Natural killer cell (primary cell): ENCODE data around the gene MORN1. TPM values are rescaled to one million over a fixed set of nuclear protein-coding genes. Genes with fewer than 3 reads are reported as not detected.

ENCODE experiments used
- ATAC-seq, 3 donors: fragments of 150-1000 bp in 2 of 3; fragments of 200-7000 bp in 1 of 3; cut with Tn5 transposase; 1 replicate in 1 of 3; 2 replicates in 2 of 3; pipeline ENCODE4 v1.10.0; 2021; ENCODE audit warnings: mild to moderate bottlenecking in 2 of 3, moderate library complexity in 2 of 3
- DNase-seq, 2 donors: peaks; one replicate each; pipeline versions ENCODE4 v3.0.0 to v3.0.0-alpha.2; 2013 to 2021; ENCODE audit warnings: mixed read lengths in 1 of 2
- H3K27ac ChIP-seq: one replicate; pipeline ENCODE4 v1.5.1; 2013; ENCODE audit warnings: mild to moderate bottlenecking, low read length
- H3K27me3 ChIP-seq: one replicate; pipeline ENCODE4 v1.6.1; 2013; ENCODE audit warnings: low read length; ENCODE audit not compliant: control insufficient read depth, insufficient read depth
- H3K36me3 ChIP-seq: one replicate; pipeline ENCODE4 v1.6.1; 2013; ENCODE audit warnings: low read length; ENCODE audit not compliant: control insufficient read depth, insufficient read depth
- H3K4me1 ChIP-seq: one replicate; pipeline ENCODE4 v1.6.1; 2013; ENCODE audit warnings: low read length; ENCODE audit not compliant: control insufficient read depth, insufficient read depth
- H3K4me3 ChIP-seq: one replicate; pipeline ENCODE4 v1.5.1; 2013; ENCODE audit warnings: low read length
- H3K9me3 ChIP-seq: one replicate; pipeline ENCODE4 v1.6.1; 2013; ENCODE audit warnings: low read length; ENCODE audit not compliant: control insufficient read depth, insufficient read depth
- H3K27ac Mint-ChIP-seq, 2 donors: one replicate each; pipeline ENCODE4 v1.8.0; 2022; ENCODE audit warnings: mild to moderate bottlenecking in 2 of 2, mixed read lengths in 2 of 2, moderate library complexity in 1 of 2
- H3K27me3 Mint-ChIP-seq, 2 donors: one replicate each; pipeline ENCODE4 v1.8.0; 2022; ENCODE audit warnings: low read depth in 2 of 2, mixed read lengths in 2 of 2
- H3K36me3 Mint-ChIP-seq: one replicate; pipeline ENCODE4 v1.8.0; 2022; ENCODE audit warnings: mixed read lengths
- H3K4me1 Mint-ChIP-seq, 2 donors: one replicate each; pipeline ENCODE4 v1.8.0; 2022; ENCODE audit warnings: mixed read lengths in 2 of 2
- H3K4me3 Mint-ChIP-seq: one replicate; pipeline ENCODE4 v1.8.0; 2022; ENCODE audit warnings: mild to moderate bottlenecking, moderate library complexity, mixed read lengths
- H3K9me3 Mint-ChIP-seq, 2 donors: one replicate each; pipeline ENCODE4 v1.8.0; 2022; ENCODE audit warnings: mixed read lengths in 2 of 2
- WGBS: methylation state at CpG from one replicate; pipeline ENCODE4 v1.1.7; 2013; ENCODE audit warnings: missing lambda C conversion rate; ENCODE audit not compliant: insufficient coverage; 5-methylcytosine and 5-hydroxymethylcytosine counted together
- intact Hi-C: fragments of 100-400 bp; cut with micrococcal nuclease; formaldehyde crosslinking; loops from one replicate; pipeline ENCODE4 v1.14.2; 2022
- total RNA-seq, 4 donors: library from RNA; stranded (reverse); fragments of 120-200 nt in 1 of 4; gene quantifications; one replicate each; pipeline versions ENCODE4 v1.2.3 to v1.2.4, GENCODE V29; 2013 to 2022
- TF ChIP-seq, protein P1 (sequence below): fragments of 200-600 bp; IDR thresholded peaks from one replicate; pipeline ENCODE4 v1.8.0; 2022; ENCODE audit warnings: antibody characterized with exemption

The MORN1 gene
- total RNA-seq, 3 donors from 2014 or later (not counting 1 experiment from before 2014, with no cell fraction given), result 8.0 to 9.3 (median 8.8) TPM

DNA sequence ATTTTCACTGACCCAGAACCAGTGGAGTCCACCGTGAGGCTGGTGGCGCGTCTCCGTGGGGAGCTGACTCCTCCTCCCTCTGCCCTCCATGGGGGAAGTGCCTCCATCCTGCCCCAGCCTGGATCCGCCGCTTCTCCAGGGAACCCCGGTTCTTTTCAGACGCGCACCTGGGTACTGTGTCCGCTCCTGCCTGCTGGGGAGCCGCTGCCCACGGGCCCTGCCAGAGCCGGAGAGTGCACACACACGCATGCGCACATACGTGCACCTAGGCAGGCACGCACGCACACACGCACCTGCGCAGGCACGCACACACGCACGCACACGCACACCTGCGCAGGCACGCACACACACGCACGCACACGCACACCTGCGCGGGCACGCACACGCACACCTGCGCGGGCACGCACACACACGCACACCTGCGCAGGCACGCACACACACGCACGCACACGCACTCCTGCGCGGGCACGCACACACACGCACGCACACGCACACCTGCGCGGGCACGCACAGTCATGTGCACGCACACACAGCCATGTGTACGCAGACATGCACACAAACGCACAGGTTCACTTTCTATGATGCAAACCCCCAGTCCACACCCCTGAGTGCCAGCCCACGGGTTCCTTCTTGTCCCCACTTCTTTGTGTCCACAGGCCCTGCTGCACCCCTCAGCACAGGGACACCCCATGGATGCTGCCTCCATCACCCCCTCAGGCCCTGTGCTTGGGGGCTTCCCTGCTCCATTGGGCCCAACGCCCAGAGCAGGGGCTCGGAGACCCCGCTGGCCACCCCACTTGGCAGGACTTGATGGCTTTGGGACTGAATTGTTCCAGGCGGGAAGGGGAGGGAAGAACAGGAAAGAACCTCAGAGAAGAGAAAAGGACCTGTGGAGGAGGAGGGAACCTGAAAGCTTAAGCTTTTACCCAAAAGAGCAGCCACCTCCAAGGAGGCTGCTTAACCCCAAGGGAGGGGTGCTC lies 42.7 kb downstream of the MORN1 start:
- H3K36me3 Mint-ChIP-seq, result no peaks in the 10 kb centered on the region
- no peak for ATAC-seq
- H3K27me3 Mint-ChIP-seq, result no peaks in the 10 kb centered on the region
- Histone ChIP-seq H3K27ac (no peak overlapping the region), H3K4me1 (no peaks in the 10 kb centered on the region), H3K9me3 (no peaks in the 10 kb centered on the region), H3K36me3 (no peaks in the 10 kb centered on the region), H3K27me3 (no peaks in the 10 kb centered on the region), H3K4me3 (no peak overlapping the region)
- TF ChIP-seq, protein P1, sequence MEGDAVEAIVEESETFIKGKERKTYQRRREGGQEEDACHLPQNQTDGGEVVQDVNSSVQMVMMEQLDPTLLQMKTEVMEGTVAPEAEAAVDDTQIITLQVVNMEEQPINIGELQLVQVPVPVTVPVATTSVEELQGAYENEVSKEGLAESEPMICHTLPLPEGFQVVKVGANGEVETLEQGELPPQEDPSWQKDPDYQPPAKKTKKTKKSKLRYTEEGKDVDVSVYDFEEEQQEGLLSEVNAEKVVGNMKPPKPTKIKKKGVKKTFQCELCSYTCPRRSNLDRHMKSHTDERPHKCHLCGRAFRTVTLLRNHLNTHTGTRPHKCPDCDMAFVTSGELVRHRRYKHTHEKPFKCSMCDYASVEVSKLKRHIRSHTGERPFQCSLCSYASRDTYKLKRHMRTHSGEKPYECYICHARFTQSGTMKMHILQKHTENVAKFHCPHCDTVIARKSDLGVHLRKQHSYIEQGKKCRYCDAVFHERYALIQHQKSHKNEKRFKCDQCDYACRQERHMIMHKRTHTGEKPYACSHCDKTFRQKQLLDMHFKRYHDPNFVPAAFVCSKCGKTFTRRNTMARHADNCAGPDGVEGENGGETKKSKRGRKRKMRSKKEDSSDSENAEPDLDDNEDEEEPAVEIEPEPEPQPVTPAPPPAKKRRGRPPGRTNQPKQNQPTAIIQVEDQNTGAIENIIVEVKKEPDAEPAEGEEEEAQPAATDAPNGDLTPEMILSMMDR, result no peak
- no peak overlapping the region for H3K4me3 Mint-ChIP-seq
- no peaks in the 10 kb centered on the region for H3K4me1 Mint-ChIP-seq
- no peaks in the 10 kb centered on the region for H3K9me3 Mint-ChIP-seq
- intact Hi-C loops, result no loop called here
- 92% methylated on average over 59 of the region's 59 CpGs for WGBS
- no peak for DNase-seq
- H3K27ac Mint-ChIP-seq, result no peak overlapping the region

GRCh38 chr1:2347896-2348295 lies 43.5 kb downstream of the MORN1 start:
- Histone ChIP-seq H3K27me3 (no peaks in the 10 kb centered on the region), H3K9me3 (no peaks in the 10 kb centered on the region), H3K4me3 (no peak overlapping the region), H3K27ac (no peak overlapping the region), H3K36me3 (no peaks in the 10 kb centered on the region), H3K4me1 (no peaks in the 10 kb centered on the region)
- intact Hi-C loops, result no loop called here
- DNase-seq (no peak), ATAC-seq (no peak)
- WGBS, result 91% methylated on average over 23 of the region's 23 CpGs
- Mint-ChIP-seq H3K27me3 (no peaks in the 10 kb centered on the region), H3K27ac (no peak overlapping the region), H3K4me3 (no peak overlapping the region), H3K4me1 (no peaks in the 10 kb centered on the region), H3K36me3 (no peaks in the 10 kb centered on the region), H3K9me3 (no peaks in the 10 kb centered on the region)
- TF ChIP-seq, protein P1, result no peak

DNA sequence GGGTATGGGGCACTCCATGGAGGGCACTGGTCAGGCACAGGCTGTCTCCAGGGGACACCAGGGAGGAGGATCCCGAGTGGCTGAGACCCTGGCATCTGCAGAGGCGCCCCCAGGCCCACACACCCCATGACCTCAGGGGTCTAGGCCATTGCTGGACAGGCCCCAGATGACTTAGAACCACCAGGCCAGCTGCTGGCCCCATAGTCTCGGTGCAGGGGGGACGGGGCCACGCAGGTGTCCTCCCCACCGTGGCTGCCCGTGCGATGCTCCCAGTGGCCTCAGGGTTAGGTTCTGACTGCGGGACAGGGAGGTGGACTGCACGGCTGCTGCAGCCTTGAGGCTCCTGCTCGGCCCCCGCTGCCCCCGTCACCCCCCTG lies 44.0 kb downstream of the MORN1 start:
- Histone ChIP-seq H3K4me1 (no peaks in the 10 kb centered on the region), H3K27ac (no peak overlapping the region), H3K9me3 (no peaks in the 10 kb centered on the region), H3K27me3 (no peaks in the 10 kb centered on the region), H3K4me3 (no peak overlapping the region), H3K36me3 (no peaks in the 10 kb centered on the region)
- H3K36me3 Mint-ChIP-seq, result no peaks in the 10 kb centered on the region
- intact Hi-C loops, result no loop called here
- H3K27ac Mint-ChIP-seq, result no peak overlapping the region
- WGBS, result 95% methylated on average over 13 of the region's 13 CpGs
- TF ChIP-seq, protein P1, result no peak
- no peaks in the 10 kb centered on the region for H3K4me1 Mint-ChIP-seq
- H3K4me3 Mint-ChIP-seq, result no peak overlapping the region
- H3K27me3 Mint-ChIP-seq, result no peaks in the 10 kb centered on the region
- ATAC-seq (no peak), DNase-seq (no peak)
- no peaks in the 10 kb centered on the region for H3K9me3 Mint-ChIP-seq
